H9 (cell line): ENCODE data around the gene FRYL. TPM values are rescaled to one million over a fixed set of nuclear protein-coding genes. Genes with fewer than 3 reads are reported as not detected.

Source experiments
- DNase-seq: peaks from one replicate; pipeline ENCODE4 v3.0.0-alpha.2; 2017
- H2AFZ ChIP-seq: one replicate; pipeline ENCODE4 v1.6.1; 2013; ENCODE audit warnings: mild to moderate bottlenecking, low read length, control low read depth, moderate library complexity
- H2AK5ac ChIP-seq: 2 replicates; pipeline ENCODE4 v1.6.1; 2013; ENCODE audit warnings: low read length, control low read depth, mixed read lengths; ENCODE audit not compliant: insufficient read length
- H2BK120ac ChIP-seq: one replicate; pipeline ENCODE4 v1.6.1; 2013; ENCODE audit warnings: low read depth, mild to moderate bottlenecking, low read length, control low read depth, inconsistent platforms; ENCODE audit not compliant: poor library complexity, severe bottlenecking
- H2BK12ac ChIP-seq: 2 replicates; pipeline ENCODE4 v1.6.1; 2013; ENCODE audit warnings: low read length, control low read depth, mixed read lengths, low read depth; ENCODE audit not compliant: insufficient read length
- H2BK15ac ChIP-seq: 2 replicates; pipeline ENCODE4 v1.6.1; 2013; ENCODE audit warnings: low read depth, low read length, control low read depth
- H2BK20ac ChIP-seq: one replicate; pipeline ENCODE4 v1.6.1; 2013; ENCODE audit warnings: low read depth, mild to moderate bottlenecking, low read length, control low read depth, inconsistent platforms; ENCODE audit not compliant: poor library complexity, severe bottlenecking
- H2BK5ac ChIP-seq: 2 replicates; pipeline ENCODE4 v1.6.1; 2013; ENCODE audit warnings: low read length, control low read depth, mixed read lengths; ENCODE audit not compliant: insufficient read length
- H3K14ac ChIP-seq: 2 replicates; pipeline ENCODE4 v1.6.1; 2013; ENCODE audit warnings: low read length, control low read depth; ENCODE audit not compliant: insufficient read depth
- H3K18ac ChIP-seq: 2 replicates; pipeline ENCODE4 v1.6.1; 2013; ENCODE audit warnings: low read depth, mild to moderate bottlenecking, mixed read lengths, low read length, control low read depth; ENCODE audit not compliant: insufficient read length
- H3K23ac ChIP-seq: 2 replicates; pipeline ENCODE4 v1.6.1; 2013; ENCODE audit warnings: low read length, control low read depth, mixed read lengths, low read depth; ENCODE audit not compliant: insufficient read length
- H3K23me2 ChIP-seq: 2 replicates; pipeline ENCODE4 v1.6.1; 2013; ENCODE audit warnings: low read depth, mild to moderate bottlenecking, mixed read lengths, low read length, control low read depth; ENCODE audit not compliant: insufficient read length, poor library complexity, severe bottlenecking
- H3K27ac ChIP-seq: 2 replicates; pipeline ENCODE4 v1.5.1; 2013; ENCODE audit warnings: low read length, control low read depth, mixed read lengths, low read depth; ENCODE audit not compliant: insufficient read length
- H3K27me3 ChIP-seq: 2 replicates; pipeline ENCODE4 v1.6.1; 2013; ENCODE audit warnings: low read length, control low read depth, inconsistent platforms; ENCODE audit not compliant: insufficient read depth
- H3K4ac ChIP-seq: 2 replicates; pipeline ENCODE4 v1.6.1; 2013; ENCODE audit warnings: low read depth, mild to moderate bottlenecking, control low read depth, inconsistent platforms, low read length, moderate library complexity
- H3K4me1 ChIP-seq: 2 replicates; pipeline ENCODE4 v1.6.1; 2013; ENCODE audit warnings: low read length, control low read depth, inconsistent platforms; ENCODE audit not compliant: insufficient read depth
- H3K4me2 ChIP-seq: 2 replicates; pipeline ENCODE4 v1.6.1; 2013; ENCODE audit warnings: low read length, control low read depth, mixed read lengths; ENCODE audit not compliant: insufficient read length, insufficient read depth
- H3K56ac ChIP-seq: 2 replicates; pipeline ENCODE4 v1.6.1; 2013; ENCODE audit warnings: low read depth, mild to moderate bottlenecking, mixed read lengths, low read length, control low read depth; ENCODE audit not compliant: insufficient read length
- H3K79me1 ChIP-seq: 2 replicates; pipeline ENCODE4 v1.6.1; 2013; ENCODE audit warnings: low read depth, mild to moderate bottlenecking, moderate library complexity, low read length, control low read depth, inconsistent platforms; ENCODE audit not compliant: insufficient read depth, poor library complexity, severe bottlenecking
- H3K79me2 ChIP-seq: 2 replicates; pipeline ENCODE4 v1.6.1; 2013; ENCODE audit warnings: low read length, control low read depth, inconsistent platforms; ENCODE audit not compliant: insufficient read depth
- H3K9ac ChIP-seq: 2 replicates; pipeline ENCODE4 v1.6.1; 2013; ENCODE audit warnings: low read length, control low read depth, mixed read lengths; ENCODE audit not compliant: insufficient read length; ENCODE audit errors: extremely low read depth
- H3K9me3 ChIP-seq: one replicate; pipeline ENCODE4 v1.6.1; 2013; ENCODE audit warnings: low read depth, low read length, inconsistent platforms; ENCODE audit not compliant: control insufficient read depth
- H3T11ph ChIP-seq: one replicate; pipeline ENCODE4 v1.6.1; 2013; ENCODE audit warnings: mild to moderate bottlenecking, low read length, control low read depth, inconsistent platforms
- H4K20me1 ChIP-seq: one replicate; pipeline ENCODE4 v1.6.1; 2013; ENCODE audit not compliant: control insufficient read depth, insufficient read length, insufficient read depth
- H4K5ac ChIP-seq: 2 replicates; pipeline ENCODE4 v1.6.1; 2013; ENCODE audit warnings: low read depth, mild to moderate bottlenecking, mixed read lengths, low read length, control low read depth; ENCODE audit not compliant: insufficient read length
- H4K8ac ChIP-seq: replicated peaks from 2 replicates; pipeline ENCODE4 v1.6.1; 2013; ENCODE audit warnings: low read length, control low read depth, mixed read lengths, low read depth; ENCODE audit not compliant: insufficient read length
- H4K91ac ChIP-seq: 2 replicates; pipeline ENCODE4 v1.6.1; 2013; ENCODE audit warnings: low read depth, mild to moderate bottlenecking, moderate library complexity, mixed read lengths, low read length, control low read depth; ENCODE audit not compliant: insufficient read length
- H3K27ac Mint-ChIP-seq, 3 experiments: 2 replicates in 2 of 3; 3 replicates in 1 of 3; pipeline ENCODE4 v1.8.0; 2020 to 2021; ENCODE audit warnings: mixed read lengths in 3 of 3, mild to moderate bottlenecking in 1 of 3, moderate library complexity in 1 of 3
- H3K27me3 Mint-ChIP-seq: 2 replicates; pipeline ENCODE4 v1.8.0; 2021; ENCODE audit warnings: low read depth, mild to moderate bottlenecking, moderate library complexity, mixed read lengths
- H3K36me3 Mint-ChIP-seq, 3 experiments: 2 replicates in 2 of 3; 3 replicates in 1 of 3; pipeline ENCODE4 v1.8.0; 2020 to 2021; ENCODE audit warnings: low read depth in 3 of 3, mixed read lengths in 3 of 3; ENCODE audit not compliant: insufficient read depth in 1 of 3
- H3K4me1 Mint-ChIP-seq, 2 experiments: 2 replicates each; pipeline ENCODE4 v1.8.0; 2020; ENCODE audit warnings: mixed read lengths in 2 of 2
- H3K4me3 Mint-ChIP-seq, 2 experiments: 2 replicates in 1 of 2; 3 replicates in 1 of 2; pipeline ENCODE4 v1.8.0; 2020 to 2021; ENCODE audit warnings: mild to moderate bottlenecking in 2 of 2, mixed read lengths in 2 of 2, moderate library complexity in 1 of 2
- H3K9me3 Mint-ChIP-seq, 2 experiments: 2 replicates in 1 of 2; 3 replicates in 1 of 2; pipeline ENCODE4 v1.8.0; 2020; ENCODE audit warnings: mild to moderate bottlenecking in 2 of 2, mixed read lengths in 2 of 2, moderate library complexity in 1 of 2
- WGBS: extraction: QIAGEN DNeasy Blood & Tissue Kit; methylation state at CpG from one replicate; pipeline ENCODE4 v1.1.7; 2013; ENCODE audit warnings: missing lambda C conversion rate, low lambda C conversion rate, mixed read lengths; ENCODE audit not compliant: insufficient read length; ENCODE audit errors: extremely low coverage; 5-methylcytosine and 5-hydroxymethylcytosine counted together
- total RNA-seq: library from RNA; stranded (reverse); gene quantifications from 2 replicates; pipeline ENCODE4 v1.2.1, GENCODE V29; 2021
- TF ChIP-seq, protein P1 (sequence below): fragments of 200-600 bp; sonication (generic); conservative IDR thresholded peaks from 3 replicates; pipeline ENCODE4 v1.8.0; 2021; ENCODE audit warnings: antibody characterized with exemption, mild to moderate bottlenecking

The FRYL gene
- total RNA-seq, 1 experiment from 2014 or later = 31.5 TPM

DNA sequence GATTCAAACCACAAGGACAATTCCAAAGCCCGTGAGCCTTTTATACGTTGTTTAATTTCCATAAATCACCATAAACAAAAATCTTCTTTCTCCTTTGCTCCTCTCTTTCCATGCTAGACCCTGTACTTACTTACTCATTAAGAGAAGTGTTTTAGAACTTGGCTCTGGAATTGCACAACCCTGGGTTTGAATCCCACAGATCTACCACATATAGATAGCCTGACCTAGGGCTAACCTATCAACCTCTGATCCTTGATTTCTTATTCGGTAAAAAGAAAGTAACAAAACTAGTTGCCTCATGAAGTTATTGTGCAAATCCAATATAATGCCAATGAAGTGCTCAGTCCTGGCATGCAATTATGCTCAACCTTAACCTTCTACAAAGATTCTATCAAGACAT is 221.3 kb downstream of the FRYL start:
- no peaks in the 10 kb centered on the region for H3K4me1 Mint-ChIP-seq
- no peak overlapping the region for H4K8ac ChIP-seq
- peaks cover 29 to 56% (median 51%) of the 10 kb centered on the region in 3 experiments for H3K36me3 Mint-ChIP-seq
- H2AK5ac ChIP-seq = no peak overlapping the region
- TF ChIP-seq, protein P1, sequence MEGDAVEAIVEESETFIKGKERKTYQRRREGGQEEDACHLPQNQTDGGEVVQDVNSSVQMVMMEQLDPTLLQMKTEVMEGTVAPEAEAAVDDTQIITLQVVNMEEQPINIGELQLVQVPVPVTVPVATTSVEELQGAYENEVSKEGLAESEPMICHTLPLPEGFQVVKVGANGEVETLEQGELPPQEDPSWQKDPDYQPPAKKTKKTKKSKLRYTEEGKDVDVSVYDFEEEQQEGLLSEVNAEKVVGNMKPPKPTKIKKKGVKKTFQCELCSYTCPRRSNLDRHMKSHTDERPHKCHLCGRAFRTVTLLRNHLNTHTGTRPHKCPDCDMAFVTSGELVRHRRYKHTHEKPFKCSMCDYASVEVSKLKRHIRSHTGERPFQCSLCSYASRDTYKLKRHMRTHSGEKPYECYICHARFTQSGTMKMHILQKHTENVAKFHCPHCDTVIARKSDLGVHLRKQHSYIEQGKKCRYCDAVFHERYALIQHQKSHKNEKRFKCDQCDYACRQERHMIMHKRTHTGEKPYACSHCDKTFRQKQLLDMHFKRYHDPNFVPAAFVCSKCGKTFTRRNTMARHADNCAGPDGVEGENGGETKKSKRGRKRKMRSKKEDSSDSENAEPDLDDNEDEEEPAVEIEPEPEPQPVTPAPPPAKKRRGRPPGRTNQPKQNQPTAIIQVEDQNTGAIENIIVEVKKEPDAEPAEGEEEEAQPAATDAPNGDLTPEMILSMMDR = no peak
- H3K4me3 Mint-ChIP-seq = no peak overlapping the region
- no peak overlapping the region for H4K91ac ChIP-seq
- no peaks in the 10 kb centered on the region for H3K79me1 ChIP-seq
- no peak overlapping the region for H2BK120ac ChIP-seq
- H2BK15ac ChIP-seq = no peak overlapping the region
- no peak overlapping the region for H3K56ac ChIP-seq
- no peak overlapping the region for H3K14ac ChIP-seq
- H3K27me3 Mint-ChIP-seq = no peaks in the 10 kb centered on the region
- no peaks in the 10 kb centered on the region for H3K9me3 ChIP-seq
- DNase-seq = no peak
- no peak overlapping the region for H2BK12ac ChIP-seq
- no peaks in the 10 kb centered on the region for H3K4me1 ChIP-seq
- no peaks in the 10 kb centered on the region for H3K27me3 ChIP-seq
- no peak overlapping the region for H4K5ac ChIP-seq
- no peak overlapping the region for H3K9ac ChIP-seq
- no peak overlapping the region for H3K23ac ChIP-seq
- no peak overlapping the region for H3K4ac ChIP-seq
- no peak overlapping the region for H3K18ac ChIP-seq
- H2AFZ ChIP-seq = no peak overlapping the region
- no peak overlapping the region for H3K27ac Mint-ChIP-seq
- H2BK5ac ChIP-seq = no peak overlapping the region
- H3K4me2 ChIP-seq = no peak overlapping the region
- no peaks in the 10 kb centered on the region for H3K23me2 ChIP-seq
- no peak overlapping the region for H3T11ph ChIP-seq
- H4K20me1 ChIP-seq = no peaks in the 10 kb centered on the region
- WGBS = no CpG with 5 or more reads among the region's 3 CpGs
- H3K27ac ChIP-seq = no peak overlapping the region
- no peak overlapping the region for H2BK20ac ChIP-seq
- H3K79me2 ChIP-seq = no peaks in the 10 kb centered on the region
- H3K9me3 Mint-ChIP-seq = no peaks in the 10 kb centered on the region; a peak in 1 of 5 replicates
